HG03460 (cell line): ENCODE results near the gene MOB2.
"Not testable (repeated sequence)": the region's sequence is repeated elsewhere in the genome, so short reads cannot be mapped to it uniquely, and the experiment has no call there.

Source experiments
- ATAC-seq: cut with Tn5 transposase; IDR thresholded peaks from one replicate; pipeline ENCODE4 v1.9.1; 2021; ENCODE audit not compliant: unreplicated experiment

Gene MOB2

DNA sequence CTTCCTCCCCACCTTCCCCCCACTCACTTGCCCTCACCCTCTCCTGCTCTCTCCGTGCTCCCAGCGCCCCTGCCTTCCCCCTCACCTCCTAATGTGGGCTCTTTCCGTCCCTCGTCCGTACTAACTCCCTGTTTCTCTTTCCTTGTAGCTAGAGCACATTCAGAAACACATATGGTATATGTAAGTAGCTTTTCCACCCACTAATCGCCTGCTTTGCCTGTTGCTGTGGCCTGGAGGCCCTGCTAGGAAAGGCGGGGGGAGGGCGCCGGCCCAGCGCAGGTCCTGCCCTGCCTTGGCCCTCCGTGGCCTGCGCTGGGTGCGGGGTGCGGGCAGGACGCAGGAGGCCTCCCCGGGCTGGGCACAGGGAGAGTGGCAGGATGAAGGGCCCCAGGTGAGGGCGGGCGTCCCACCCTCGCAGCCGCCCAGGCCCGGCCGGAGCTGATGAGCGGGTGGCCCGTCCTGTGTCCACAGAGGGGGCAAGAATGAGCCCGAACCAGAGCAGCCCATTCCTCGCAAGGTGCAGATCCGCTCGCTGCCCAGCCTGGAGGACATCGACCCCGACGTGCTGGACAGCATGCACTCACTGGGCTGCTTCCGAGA is 41.7 kb downstream of the MOB2 start:
- ATAC-seq: no peak

DNA sequence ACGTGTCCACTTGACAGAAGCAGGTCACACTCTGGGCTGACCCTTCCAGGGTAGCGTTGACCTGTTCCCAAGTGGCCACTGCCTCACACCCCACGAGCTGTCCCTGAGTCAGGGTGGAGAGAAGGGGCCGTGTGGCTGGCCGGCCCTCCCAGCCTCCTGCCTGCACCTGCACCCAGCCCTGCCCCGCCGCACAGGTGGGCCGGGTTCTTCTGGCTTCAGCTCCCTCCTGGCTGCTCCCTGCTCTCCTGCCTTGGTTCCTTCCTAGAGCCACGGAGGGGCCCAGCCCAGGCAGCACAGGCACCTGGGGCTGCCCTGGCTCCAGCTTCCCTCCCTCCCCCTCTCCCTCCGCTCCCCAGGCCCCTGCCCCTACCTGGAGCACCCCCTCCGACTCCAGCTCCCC is 42.3 kb downstream of the MOB2 start:
- no peak for ATAC-seq

DNA sequence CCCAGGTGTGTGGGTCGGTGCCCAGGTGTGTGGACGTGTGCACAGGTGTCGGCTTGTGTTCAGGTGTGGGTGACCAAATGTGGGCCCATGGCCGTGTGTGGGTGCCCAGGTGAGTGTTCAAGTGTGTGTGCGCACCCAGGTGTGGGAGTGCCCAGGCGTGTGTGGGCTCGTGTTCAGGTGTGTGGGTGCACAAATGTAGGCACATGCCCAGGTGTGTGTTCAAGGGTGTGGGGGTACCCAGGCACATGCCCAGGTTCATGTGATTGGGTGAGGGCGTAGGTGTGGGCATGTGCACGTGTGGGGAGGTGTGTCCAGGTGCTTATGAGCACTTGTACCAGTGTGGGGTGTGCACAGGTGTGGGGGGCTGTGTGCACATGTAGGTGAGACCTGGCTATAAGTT is 42.8 kb downstream of the MOB2 start:
- ATAC-seq: no peak

DNA sequence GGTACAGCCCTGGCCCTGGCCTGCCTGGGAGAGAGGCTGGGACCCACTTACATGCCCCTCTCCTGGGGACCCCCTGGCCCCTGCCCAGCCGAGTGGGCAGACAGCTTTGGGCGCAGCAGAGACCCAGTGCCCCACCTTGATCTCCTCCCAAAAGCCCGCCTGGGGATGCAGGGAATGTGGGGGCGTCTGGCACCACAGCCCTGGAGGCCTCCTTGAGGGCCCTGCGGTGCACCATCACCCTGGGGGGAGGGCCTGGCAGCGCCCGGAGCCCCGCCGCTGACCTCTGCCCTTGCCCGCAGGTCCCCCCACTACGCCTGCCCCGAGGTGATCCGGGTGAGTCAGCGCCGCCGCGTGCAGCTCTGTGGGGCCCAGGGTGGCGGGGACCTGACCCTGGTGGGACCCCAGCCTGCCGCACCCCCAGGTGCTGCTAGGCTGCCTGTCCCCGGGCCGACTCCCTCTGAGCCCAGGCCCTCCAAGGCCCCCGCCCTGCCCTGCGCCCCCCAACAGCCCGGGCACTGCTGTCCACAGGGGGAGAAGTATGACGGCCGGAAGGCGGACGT is 43.7 kb downstream of the MOB2 start:
- no peak for ATAC-seq

DNA sequence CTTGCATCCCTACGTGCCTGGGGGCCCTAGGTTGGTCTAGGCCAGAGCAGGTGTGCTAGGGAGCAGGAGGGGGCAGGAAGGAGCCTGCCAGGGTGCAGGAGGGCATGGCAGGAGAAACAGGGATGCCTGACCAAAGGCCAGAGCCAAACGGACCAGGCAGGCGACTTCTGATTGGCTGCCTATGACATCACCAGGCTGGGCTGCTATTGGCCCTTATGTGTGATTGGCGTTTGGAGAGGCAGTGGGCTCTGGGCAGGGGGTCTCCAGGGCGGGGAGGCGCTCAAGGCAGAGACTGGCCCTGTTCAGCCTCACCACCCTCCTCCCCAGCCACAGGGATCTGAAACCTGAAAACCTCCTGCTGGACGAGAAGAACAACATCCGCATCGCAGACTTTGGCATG is 44.4 kb downstream of the MOB2 start:
- no peak for ATAC-seq

DNA sequence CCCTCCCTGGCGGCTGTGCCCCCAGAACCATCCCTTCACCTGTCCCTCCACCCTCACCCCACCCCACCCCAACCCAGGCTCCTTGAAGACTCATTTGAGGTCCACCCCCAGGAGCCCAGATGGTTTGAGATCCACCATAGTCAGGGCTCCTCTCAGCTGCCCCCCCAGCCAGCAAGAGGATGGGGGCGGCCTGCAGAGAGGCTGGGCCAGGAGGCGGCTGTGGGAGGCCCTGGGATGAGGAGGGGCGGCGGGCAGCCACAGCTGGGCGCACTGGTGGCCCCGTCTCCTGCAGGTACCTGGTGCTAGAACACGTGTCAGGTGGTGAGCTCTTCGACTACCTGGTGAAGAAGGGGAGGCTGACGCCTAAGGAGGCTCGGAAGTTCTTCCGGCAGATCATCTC is 46.1 kb downstream of the MOB2 start:
- no peak for ATAC-seq

DNA sequence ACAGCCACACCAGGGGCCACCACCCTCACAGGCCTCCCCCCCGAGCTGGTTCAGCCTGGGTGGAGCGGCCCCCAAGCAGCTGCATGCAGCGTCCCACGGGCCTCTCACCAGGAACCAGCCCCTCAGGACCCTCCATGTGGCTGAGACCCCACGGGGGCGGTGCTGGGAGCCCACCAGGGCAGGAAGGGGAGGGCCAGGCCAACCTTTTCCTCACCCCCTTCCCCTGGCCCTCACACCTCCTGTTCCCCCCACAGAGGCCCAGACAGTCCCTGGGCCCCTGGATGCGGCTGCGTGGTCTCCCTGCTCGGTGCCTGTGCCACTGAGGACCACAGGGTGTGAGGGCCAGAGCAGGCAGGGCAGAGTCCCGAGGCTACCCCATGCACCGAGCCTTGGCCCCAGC is 46.5 kb downstream of the MOB2 start:
- no peak for ATAC-seq

DNA sequence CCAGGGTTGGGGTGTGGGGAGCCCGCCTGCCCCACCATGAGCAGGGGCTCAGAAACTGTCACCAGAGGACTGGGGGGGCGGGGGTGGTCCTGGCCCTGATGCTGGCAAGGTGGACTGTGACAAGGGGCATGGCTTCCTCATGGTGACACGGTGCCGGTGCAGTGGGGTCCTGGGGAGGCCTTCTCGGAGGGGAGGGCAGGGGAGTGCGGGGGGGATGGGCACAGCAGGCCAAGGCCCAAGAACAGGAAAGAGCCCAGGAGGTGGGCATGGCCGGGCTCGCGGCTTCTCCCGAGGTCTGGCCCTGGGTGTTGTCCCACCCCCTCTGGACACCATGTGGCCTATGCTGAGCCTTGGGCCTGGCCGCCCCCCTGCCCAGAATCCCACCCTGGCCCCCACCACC is 47.2 kb downstream of the MOB2 start:
- no peak for ATAC-seq

DNA sequence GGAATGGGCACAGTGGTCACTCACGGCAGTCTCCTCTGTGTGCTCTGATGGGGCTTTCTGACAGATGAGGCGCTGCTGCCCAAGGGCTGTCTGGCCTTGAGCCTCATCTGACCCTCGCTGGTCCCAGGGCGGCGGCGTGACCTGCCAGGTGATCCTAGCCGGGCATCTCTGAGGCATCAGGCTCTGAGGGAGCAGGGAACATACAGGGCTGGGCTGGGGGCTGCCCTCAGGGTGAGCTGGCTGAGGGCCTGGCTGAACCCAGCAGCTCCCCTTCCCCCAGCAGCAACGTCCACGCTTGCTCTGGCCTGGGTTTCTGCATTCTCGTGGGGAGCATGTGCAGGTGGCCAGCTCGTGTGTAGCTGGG is 47.6 kb downstream of the MOB2 start:
- ATAC-seq: no peak

DNA sequence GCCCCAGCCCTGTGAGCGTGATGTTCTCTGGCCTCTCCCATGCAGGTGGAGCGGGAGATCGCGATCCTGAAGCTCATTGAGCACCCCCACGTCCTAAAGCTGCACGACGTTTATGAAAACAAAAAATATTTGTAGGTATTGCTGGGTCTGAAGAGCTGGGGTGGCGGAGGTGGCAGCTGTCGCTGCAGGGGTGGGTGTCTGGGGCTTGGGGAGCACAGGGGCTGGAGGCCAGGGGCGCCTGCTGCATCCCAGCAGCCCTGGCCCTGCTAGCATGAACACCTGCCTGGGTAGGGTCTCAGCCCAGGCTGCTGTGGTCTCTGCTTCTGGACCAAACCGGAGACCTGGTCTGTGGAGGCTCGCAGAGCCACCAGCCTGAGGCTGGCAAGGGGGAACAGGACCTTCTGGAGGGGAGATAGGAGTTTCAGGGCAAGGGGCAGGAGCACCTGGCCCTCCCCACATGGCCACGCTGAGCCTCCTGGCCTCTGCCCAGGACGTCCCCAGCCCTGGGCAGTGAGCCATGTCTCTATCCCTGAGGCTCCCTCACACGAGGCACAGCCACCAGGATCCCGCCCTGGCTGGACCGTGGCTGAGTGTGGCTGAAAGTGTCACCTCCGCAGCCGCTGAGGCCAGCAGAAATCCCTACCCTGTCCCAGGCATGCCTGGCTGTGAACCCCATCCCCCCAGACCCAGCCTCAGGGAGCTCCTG is 48.2 kb downstream of the MOB2 start:
- ATAC-seq: no peak

DNA sequence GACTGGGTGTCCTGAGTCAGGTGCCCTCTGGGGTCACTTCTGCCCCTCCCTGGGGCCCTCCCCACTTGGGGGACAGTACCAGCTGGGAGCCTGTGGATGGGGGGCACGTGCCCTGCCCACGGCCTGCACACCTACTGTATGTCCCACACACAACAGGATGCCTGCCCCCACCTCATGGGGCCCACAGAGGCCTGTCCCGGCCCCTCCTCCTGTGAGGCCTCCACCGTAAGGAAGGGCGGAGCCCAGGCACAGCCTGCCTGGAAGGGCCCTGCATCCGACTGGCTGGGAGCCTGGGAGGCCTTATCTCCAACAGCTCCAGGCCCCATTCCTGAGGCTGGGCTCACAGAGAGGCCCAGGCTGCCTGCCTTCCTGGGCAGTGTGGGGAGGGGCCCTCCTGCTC is 49.1 kb downstream of the MOB2 start:
- ATAC-seq: no peak

DNA sequence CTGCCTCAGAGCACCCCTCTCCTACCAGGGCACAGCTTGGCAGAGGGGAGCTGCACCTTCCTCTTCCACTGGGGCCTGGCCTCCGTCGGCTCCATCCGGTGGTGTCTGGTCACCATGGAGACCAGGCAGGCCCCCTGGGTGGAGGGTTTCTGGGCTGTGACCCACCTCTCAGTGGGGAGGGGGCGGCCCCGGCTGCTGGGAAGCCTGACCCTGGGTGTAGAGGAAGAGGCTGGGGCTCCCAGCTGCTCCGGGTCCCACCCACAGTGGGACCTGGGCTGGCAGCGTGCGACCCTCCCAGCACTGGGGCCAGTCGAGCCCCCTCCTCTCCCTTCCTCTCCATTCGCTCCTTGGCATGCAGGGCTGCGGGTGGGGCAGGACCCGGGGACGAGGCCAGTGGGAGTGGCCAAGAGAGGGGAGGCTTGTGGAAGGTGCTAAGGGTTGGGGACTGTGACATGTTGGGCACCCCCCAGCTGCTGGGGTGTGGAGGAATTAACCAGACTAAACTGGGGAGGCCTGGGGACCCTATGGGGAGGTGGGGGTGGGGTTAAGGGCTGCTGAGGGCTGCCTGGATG is 50.0 kb downstream of the MOB2 start:
- no peak for ATAC-seq

DNA sequence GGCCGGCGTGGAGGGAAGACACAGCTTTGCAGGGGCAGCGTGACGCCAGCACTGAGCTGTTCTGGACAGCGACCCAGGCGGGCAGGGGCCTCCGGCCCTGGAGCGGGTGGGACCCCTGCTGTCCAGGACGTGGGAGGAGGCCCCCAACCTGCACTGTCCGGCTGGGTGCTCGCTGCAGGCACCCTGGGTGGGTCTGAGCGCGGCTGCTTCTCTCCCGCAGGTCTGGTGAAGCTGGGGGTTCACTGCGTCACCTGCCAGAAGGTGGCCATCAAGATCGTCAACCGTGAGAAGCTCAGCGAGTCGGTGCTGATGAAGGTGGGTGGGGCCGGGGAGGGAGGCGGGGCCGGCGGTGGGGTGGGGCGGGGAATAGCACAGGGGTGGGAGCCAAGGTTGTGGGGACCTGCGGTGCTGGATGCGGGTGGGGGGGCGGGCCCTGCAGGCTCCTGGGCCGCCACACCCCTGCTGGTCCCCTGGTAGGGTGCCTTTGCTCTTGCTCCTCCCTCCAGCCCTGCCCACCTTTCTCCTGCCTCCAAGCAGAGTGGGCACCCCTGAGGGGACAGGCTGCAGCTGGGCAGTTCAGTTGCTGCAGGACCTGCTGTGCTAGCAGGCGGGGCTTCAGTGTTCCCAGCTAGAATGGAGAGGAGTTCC is 50.6 kb downstream of the MOB2 start:
- no peak for ATAC-seq

DNA sequence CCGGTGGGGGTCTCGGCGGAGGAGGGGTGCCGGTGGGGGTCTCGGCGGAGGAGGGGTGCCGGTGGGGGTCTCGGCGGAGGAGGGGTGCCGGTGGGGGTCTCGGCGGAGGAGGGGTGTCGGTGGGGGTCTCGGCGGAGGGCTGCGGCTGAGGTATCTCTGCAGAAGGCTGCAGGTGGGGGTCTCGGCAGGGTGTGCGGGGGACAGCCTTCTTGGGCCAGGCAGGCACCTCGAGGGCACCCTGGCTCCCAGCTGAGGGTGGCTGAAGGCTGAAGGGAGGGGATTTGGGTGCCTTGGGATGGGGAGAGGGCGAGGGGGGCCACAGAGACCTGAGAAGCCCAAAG is 51.1 kb downstream of the MOB2 start:
- ATAC-seq: not testable (repeated sequence)

DNA sequence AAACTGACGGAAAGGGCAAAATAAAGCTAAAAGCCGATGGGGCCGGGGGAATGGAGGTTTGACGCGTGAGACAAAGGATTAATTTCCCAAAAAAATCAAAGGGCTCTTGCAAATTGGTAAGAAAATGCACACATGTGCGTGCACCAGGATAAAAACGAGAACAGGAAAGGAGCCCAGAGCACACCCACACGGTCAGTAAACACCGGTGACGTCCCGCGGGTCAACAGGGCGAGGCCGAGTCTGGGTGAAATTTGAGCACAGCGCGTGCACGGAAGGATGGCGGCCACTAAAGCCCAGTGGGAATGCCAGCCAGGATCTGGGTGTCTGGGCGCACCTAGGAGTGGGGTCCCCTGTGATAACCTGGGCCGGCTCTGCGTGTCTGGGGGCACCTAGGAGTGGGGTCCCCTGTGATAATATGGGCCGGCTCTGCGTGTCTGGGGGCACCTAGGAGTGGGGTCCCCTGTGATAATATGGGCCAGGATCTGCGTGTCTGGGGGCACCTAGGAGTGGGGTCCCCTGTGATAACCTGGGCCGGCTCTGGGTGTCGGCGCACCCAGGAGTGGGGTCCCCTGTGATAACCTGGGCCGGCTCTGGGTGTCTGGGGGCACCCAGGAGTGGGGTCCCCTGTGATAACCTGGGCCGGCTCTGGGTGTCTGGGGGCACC is 52.5 kb downstream of the MOB2 start:
- ATAC-seq: no peak

DNA sequence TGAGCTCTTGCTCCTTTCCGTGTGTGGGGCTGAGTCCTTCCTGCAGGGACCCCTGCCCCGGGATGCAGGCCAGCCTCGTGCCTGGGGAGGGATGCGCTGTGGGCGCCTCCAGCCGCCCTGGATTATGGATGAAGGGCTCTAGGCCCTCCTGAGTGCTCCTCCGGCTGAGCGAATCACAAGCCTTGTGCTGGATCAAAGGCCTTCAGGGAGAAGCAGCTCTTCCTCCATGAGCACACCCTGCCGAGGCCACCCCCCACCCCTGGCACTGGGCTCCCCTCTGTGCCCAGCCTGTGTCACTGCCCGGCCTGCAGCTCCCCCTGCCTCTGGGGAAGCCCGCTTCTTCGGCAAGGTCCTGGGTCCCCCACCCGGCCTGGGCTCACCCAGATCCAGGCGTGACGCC is 53.0 kb downstream of the MOB2 start:
- no peak for ATAC-seq

DNA sequence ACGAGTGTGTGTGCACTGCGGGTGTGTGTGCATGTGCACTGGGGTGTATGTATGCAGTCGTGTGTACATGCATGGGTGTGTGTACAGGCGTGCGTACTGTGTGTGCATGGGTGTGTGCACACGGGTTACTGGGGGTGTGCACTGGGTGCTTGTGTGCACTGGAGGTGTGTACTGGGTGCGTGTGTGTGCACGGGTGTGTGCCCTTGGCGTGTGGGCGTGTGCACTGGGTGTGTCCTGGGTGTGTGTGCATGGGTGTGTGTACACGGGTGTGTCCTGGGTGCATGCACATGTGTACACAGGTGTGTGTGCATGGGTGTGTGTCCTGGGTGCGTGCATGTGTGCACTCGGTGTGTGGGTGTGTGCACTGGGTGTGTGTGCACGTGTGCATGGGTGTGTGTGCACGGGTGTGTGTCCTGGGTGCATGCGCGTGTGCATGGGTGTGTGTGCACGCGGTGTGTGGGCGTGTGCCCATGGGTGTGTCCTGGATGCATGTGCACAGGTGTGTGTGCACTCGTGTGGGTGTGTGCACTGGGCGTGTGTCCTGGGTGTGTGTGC is 57.7 kb downstream of the MOB2 start:
- ATAC-seq: no peak

DNA sequence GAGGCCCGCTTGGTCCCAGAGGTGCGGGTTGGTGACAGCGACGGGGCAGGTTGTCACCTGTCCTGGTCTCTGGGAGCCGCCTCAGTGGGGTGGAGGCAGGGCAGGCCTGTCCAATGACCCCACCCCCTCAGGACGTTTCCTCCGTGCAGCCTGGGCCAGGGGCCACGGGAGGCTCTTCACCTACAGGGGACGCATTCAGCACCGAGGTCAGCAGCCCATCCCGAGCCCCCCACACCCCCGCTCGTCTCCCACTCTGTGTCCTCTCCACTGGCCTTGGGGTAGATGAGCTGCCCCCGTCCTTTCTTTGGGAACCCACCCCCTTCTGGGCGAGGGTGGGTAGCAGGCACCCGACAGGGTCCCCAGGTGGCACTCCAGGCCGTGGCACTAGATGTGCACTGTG is 61.1 kb downstream of the MOB2 start:
- no peak for ATAC-seq

DNA sequence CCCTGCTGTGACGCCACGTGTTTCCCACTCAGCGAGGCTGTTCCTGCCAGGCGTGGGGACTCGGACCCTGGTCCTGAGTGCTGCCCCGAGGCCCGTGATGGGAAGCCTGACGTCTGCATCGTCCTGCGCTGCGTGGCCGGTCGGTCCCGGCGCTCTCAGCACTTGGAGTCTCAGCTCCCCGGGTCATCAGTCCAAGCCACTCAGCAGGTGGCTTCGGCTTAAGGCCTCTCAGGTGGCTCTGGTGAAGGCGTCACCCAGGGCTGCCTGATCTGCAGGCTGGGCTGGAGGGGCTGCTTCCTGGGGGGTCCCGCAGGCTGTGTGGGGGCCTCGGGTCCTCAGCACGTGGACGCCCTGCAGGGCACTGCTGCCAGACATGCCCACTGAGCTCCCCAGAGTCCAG is 61.6 kb downstream of the MOB2 start:
- ATAC-seq: no peak

DNA sequence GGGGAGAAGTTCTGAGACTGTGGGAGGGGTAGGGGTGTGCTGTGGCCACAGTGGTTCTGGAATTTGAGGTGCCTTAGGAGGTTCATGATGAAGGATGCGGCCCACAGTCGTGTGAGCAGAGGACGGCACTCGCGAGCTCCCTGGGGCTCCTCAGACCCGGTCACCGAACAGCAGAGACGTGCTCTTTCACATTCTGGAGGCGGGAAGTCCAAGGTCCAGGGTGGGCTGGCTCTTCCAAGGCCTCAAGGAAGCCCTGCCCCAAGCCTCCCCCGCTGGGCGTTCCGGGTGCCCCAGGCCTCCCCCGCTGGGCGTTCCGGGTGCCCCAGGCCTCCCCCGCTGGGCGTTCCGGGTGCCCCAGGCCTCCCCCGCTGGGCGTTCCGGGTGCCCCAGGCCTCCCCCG is 63.2 kb downstream of the MOB2 start:
- ATAC-seq: not testable (repeated sequence)

DNA sequence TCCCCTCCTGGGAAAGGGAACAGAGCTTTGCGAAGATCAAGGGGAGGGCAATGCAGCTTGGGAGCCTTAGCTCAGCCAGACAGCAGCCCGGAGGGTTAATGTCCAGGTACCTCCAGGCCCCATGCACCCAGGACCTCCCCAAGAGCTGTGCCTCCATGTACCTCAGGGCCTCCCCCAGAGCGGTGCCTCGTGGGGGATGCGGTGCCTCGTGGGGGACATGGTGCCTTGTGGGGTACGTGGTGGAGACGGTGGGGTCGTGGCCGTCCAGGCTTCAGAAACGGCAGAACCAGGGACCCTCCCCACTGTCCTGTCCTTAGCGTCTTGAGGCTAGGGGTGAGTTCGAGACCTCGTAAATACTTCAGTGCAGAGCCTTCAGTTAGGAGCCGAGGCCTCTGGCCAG is 63.6 kb downstream of the MOB2 start:
- no peak for ATAC-seq
